KBM-7 (cell line): ENCODE results near the gene SOX4.

Experiments
- DNase-seq: peaks from one replicate; pipeline ENCODE4 v3.0.0-alpha.2; 2015
- in situ Hi-C: fragments of 300-500 bp; cut with MboI; formaldehyde crosslinking; loops from 2 replicates; pipeline ENCODE4 v1.14.3; 2020; ENCODE audit warnings: low sequenced_read_pairs, low pct_unique_long_range_greater_than_20kb, mixed read lengths

The SOX4 gene

GRCh38 chr6:21590346-21590745 is 3.2 kb upstream of the SOX4 start:
- in situ Hi-C loops, result loop anchor here (25.0 kb wide), 1 partner anchor 1028 kb away; no protein-coding TSS in a partner anchor
- no peak for DNase-seq

- in situ Hi-C loops, result loop anchor here (25.0 kb wide), 1 partner anchor 1029 kb away; no protein-coding TSS in a partner anchor
- DNase-seq, result no peak
Observed at GRCh38 chr6:21591446-21591845, 2.1 kb upstream of the SOX4 start.

- in situ Hi-C loops, result loop anchor here (25.0 kb wide), 1 partner anchor 1031 kb away; no protein-coding TSS in a partner anchor
- DNase-seq, result no peak
Observed at GRCh38 chr6:21592953-21593352, 598 bp upstream of the SOX4 start.

- in situ Hi-C loops, result loop anchor here (25.0 kb wide), 1 partner anchor 1032 kb away; no protein-coding TSS in a partner anchor
- no peak for DNase-seq
Observed at GRCh38 chr6:21593927-21594415, 420 bp downstream of the SOX4 start.

- in situ Hi-C loops, result loop anchor here (25.0 kb wide), 1 partner anchor 1032 kb away; no protein-coding TSS in a partner anchor
- DNase-seq, result peak; percentile 64
Observed at GRCh38 chr6:21594416-21595281, 1.1 kb downstream of the SOX4 start.

GRCh38 chr6:21595285-21596144 is 2.0 kb downstream of the SOX4 start:
- in situ Hi-C loops, result loop anchor here (25.0 kb wide), 1 partner anchor 1033 kb away; no protein-coding TSS in a partner anchor

GRCh38 chr6:21596145-21596948 is 2.8 kb downstream of the SOX4 start:
- no peak for DNase-seq
- in situ Hi-C loops, result loop anchor here (25.0 kb wide), 1 partner anchor 1034 kb away; no protein-coding TSS in a partner anchor

More at GRCh38 chr6:21595285-21596144, 2.0 kb downstream of the SOX4 start:
- DNase-seq, result peak; percentile 42

- peak; percentile 73 for DNase-seq
- in situ Hi-C loops, result loop anchor here (25.0 kb wide), 1 partner anchor 1035 kb away; no protein-coding TSS in a partner anchor
Observed at GRCh38 chr6:21596949-21597682, 3.6 kb downstream of the SOX4 start.

GRCh38 chr6:21597801-21598673 is 4.5 kb downstream of the SOX4 start:
- in situ Hi-C loops, result loop anchor here (25.0 kb wide), 1 partner anchor 1036 kb away; no protein-coding TSS in a partner anchor
- peak; percentile 41 for DNase-seq

GRCh38 chr6:21598674-21599023 is 5.1 kb downstream of the SOX4 start:
- in situ Hi-C loops, result loop anchor here (25.0 kb wide), 1 partner anchor 1036 kb away; no protein-coding TSS in a partner anchor
- peak; percentile 19 for DNase-seq

- DNase-seq, result peak; percentile 28
- in situ Hi-C loops, result loop anchor here (25.0 kb wide), 1 partner anchor 1037 kb away; no protein-coding TSS in a partner anchor
Observed at GRCh38 chr6:21599051-21599696, 5.6 kb downstream of the SOX4 start.

GRCh38 chr6:21601339-21601923 is 7.9 kb downstream of the SOX4 start:
- in situ Hi-C loops, result no loop called here
- DNase-seq, result no peak

GRCh38 chr6:21601932-21602390 is 8.4 kb downstream of the SOX4 start:
- in situ Hi-C loops, result no loop called here
- no peak for DNase-seq

GRCh38 chr6:21603082-21603952 is 9.8 kb downstream of the SOX4 start:
- peak; percentile 63 for DNase-seq
- in situ Hi-C loops, result no loop called here

- in situ Hi-C loops, result no loop called here
- peak; percentile 31 for DNase-seq
Observed at GRCh38 chr6:21604081-21604480, 10.5 kb downstream of the SOX4 start.
